Stimulated activated CD4-positive, alpha-beta T cell treated with anti-CD3 and anti-CD28 coated beads, Interleukin-15, amount 100 ng/mL, for 1 hour (primary cell): ENCODE results near the gene CDK5RAP1.
A peak's percentile ranks its signal among the peaks of the same experiment; 100 is the strongest.
"Not testable (repeated sequence)": the region's sequence is repeated elsewhere in the genome, so short reads cannot be mapped to it uniquely, and the experiment has no call there.

Experiments used
- DNase-seq, 2 donors: peaks; one replicate each; pipeline ENCODE4 v3.0.0-alpha.2; 2020; ENCODE audit warnings: low read depth in 1 of 2, low spot score in 1 of 2

The CDK5RAP1 gene

DNA sequence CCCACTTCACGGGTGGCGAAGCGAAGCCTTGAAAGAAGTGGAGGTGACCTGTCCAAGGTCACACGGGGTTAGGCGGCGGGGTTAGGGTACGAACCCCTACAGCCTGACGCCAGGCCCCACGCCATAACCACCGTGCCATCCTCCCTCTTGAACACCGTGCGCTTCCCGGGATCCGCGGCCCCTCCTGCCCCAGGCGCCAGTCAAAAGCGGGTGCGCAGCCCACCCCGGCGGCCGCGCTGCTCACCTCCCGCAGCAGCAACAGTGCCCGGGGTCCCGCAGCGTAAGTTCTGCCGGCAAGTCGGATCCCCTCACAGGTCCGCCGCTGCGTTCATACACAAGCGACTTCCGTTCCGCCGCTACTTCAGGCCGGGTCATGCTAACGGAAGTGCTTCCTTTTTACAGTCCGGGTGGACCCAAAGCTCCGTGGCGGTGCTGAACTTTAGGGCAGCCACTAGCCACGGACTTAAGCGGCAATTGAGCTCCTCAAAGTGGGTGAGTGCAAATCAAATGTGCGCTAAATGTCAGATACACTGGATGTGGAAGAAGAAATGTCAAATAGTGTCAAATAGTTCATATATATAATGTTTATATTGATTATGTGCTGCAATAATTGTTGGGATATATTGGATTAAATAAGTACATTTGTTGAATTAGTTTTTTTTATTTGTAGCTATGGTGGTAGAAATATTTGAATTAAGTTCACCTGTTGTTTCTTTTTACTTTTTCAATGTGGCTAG, at the start of gene CDK5RAP1:
CDK5RAP1 (minus strand) TSS at position 336 of the 737 bp plus-strand sequence. CDS start 4,455 bp downstream, outside the sequence.
- DNase-seq, result peak; percentile 66

DNA sequence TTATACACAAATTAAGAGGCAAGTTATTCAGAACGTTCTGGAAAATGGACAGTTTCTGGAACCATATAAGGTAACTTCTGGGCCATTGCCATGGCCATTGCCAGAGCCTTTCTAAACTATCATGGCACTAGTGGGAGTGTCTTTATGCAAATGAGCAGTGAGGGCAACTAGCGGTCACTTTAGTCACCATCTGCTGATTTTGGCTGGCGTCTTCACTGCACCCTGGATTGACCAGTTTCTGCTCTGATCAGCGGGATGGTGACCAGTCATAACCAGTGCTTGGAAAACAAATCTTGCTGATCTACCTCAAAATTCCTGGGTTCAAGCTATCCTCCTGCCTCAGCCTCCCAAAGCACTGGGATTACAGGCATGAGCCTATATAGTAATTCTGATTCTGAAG, 49.5 kb upstream of the CDK5RAP1 start:
- DNase-seq, result no peak

DNA sequence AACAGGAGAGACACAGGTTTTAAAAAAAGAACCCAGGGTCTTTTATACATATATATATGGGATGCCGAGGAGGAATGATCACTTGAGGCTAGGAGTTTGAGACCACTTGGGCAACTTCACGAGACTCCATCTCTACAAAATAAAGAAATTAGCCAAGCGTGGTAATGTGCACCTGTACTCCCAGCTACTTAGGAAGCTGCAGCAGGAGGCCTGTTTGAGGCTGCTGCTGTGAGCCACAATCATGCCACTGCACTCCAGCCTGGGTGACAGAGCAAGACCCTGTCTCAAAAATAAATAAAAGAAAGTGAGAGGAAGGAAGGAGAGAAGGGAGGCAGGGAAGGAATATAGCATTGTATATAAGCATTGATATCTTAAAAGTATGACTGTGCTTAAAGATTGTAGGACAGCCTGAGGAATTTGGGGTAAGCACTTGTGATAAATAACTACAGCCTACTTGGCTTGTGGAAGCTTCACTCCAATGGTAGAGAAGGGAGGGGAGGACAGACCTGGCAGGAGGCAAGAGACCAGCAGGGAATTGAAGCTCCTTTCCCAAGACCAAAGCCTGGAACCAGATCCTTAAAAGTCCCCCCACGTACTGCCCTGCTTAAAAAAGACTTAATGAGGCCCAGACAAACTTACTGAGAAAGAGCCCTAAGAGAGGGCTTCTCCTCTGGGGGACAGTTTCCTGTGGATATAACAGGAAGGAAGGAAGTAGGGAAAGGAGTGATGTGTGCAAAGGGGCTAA, 44.7 kb upstream of the CDK5RAP1 start:
- DNase-seq, result no peak

DNA sequence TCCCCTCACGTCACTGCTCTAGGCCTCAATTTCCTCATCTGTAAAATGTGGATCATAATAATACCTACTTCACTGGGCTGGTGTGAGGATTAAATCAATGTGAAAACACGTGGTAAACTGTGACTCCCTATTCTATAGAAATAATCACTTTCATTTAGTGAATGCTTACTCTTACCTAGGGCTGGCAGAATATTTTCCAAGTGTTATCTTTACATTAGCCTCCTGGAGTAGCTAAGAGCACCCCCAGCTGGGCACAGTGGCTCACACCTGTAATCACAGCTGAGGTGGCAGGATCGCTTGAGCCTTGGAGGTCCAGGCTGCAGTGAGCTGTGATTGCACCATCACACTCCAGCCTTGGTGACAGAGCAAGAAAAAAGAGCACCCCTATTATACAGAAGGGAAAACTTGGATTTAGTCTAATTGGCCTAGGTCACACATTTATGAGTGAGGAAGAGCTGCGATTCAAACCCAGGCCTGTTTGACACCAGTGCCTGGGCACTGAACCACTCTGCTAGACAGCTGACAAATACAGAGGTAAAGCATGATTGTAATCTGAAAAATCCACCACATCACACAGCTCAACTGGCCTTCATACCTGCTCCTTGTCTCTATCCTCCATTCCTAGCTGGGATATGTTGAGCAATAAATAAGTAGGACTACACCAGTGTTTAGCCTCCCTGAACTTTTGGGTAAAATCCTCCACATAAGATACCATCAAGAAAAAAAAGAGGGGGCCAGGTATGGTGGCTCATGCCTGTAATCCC, 43.7 kb upstream of the CDK5RAP1 start:
- no peak for DNase-seq

GRCh38 chr20:33443512-33444239, 42.4 kb upstream of the CDK5RAP1 start, which contains the start of gene SNTA1:
TSS of gene SNTA1 (minus strand) at chr20:33443763. CDS start at chr20:33443620, 143 bp downstream.
- peak; percentile 79 to 81 for DNase-seq

- peak in 1 of 2 donors; percentile 16 for DNase-seq
Observed at GRCh38 chr20:33443006-33443511, 41.7 kb upstream of the CDK5RAP1 start.

DNA sequence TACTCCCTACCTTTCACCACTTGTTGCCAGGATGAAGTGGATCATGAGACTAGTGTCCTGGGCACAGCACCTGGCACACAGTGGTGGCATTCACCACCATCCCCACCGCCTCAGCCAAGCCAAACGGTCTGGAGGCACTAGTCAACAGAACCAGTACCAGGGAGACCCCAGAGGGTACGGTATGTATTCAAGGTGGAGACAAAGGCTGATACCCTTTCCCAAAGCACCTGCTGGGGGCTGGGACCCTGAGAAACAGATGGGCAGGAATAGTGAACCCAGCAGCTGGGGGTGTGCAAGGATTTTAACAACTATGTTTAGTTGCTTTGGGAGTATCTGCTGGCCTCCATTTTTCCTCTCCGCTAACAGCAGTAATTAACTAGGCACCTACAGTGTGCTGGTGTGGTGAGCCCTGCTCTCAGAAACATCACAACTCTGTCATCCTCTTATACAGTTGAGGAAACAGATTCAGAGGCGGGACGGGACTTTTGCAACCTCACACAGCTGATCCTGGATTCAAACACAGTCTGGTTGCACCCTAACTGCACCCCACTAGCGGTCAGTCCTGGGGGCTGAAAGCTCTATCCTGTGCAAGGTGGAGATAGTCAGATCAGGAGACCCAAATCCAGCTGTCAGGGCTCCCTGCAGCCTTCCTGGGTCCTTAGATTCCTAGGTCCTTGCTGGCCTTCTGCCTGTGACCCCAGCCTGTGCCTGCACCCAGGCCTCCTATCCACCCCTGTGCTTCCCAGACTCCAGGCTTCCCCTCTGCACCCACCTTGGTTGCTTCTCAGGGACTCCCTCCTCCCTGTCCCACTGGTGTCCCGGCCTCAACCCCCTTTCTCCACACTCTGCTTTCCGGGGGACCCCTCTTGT, 41.1 kb upstream of the CDK5RAP1 start:
- no peak for DNase-seq

GRCh38 chr20:33441142-33441955, 40.0 kb upstream of the CDK5RAP1 start:
- DNase-seq, result no peak

DNA sequence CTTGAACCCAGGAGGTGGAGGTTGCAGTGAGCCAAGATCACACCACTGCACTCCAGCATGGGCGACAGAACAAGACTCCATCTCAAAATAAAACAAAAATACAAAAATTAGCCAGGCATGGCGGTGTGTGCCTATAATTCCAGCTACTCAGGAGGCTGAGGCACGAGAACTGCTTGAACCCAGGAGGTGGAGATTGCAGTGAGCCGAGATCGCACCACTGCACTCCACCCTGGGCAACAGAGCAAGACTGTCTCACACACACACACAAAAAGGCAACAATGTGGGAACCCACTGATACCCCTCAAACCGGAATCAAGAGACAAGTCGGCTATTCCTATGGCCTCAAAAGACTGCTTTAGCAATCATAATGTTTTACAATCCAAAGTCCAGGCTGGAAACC, 39.2 kb upstream of the CDK5RAP1 start:
- not testable (repeated sequence) for DNase-seq

GRCh38 chr20:33438481-33438880, 37.2 kb upstream of the CDK5RAP1 start:
- DNase-seq, result no peak

DNA sequence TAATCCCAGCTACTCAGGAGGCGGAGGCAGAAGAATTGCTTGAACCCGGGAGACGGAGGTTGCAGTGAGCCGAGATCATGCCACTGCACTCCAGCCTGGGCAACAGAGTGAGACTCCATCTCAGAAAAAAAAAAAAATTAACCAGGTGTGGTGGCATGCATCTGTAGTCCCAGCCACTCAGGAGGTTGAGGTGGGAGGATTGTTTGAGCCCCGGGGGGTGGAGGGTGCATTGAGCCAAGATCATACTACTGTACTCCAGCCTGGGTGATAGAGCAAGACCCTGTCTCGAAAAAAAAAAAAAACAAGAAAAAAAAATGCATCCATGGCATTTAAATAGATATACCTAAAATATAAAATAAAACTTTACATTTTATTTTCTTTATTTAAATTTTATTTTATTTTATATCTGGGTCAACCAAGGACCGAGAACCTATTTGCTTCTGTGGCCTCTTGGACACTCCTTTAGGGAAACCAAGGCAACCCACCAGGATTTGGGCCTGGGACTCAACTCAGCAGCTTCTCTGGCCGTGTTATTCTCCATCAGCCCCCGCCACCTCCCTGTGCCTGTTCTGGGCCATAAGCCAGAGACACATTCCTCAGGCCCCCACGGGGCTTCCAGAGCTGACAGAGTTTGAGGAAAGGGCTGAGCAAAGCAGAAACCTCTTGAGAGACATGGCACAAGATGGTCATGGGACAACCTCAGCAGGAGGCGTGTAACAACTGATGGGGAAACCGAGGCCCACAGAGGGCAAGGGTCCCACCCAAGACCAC, 36.0 kb upstream of the CDK5RAP1 start:
- no peak for DNase-seq

DNA sequence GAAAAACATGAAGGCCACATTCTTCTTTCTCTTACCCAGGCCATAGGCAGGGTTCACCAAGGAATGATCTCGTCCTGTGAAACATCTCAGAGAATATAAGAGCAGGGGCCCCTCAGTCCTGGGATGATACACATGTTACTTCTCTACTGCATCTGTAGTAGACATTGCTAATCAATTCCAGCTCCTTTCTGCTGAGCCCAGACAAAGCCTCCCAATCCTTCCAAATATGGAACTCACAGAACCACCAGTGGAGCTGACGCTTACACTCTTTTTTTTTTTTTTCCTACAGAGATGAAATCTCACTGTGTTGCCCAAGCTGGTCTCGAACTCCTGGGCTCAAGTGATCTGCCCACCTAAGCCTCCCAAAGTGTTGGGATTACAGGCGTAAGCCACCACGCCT, 33.1 kb upstream of the CDK5RAP1 start:
- no peak for DNase-seq

DNA sequence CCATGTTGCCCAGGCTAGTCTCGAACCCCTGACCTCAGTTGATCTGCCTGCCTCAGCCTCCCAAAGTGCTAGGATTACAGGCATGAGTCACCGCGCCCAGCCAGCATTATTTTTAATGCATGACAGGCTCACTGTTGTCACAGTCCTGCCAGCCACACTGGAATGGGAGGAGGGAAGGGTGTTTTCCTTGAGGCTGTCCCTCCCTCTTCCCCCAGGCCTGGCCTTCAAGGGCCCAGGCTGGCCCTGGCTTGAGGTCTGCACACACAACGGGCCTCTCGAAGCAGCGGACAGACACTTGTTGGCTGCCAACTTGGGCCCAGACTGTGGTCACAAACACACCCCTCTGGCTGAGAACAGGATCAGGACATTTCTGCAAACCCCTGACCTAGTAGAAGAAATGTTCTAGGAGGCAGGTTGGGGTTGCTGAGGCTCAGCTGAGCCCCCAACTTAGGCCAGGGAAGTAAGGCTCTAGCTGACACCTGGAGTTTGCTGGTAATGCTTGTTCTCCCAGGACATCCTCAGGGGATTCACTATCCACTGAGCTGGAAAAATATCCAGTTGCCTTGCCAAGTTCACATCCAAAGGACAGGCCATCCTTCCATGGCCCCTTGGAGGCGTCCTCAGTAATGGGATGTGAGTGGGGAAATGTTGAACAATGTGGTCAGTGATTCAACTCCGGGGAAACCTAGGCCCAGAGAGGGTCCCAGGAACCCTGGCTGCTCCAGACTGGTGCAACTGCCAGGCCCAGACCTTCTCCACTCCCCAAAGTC, 32.3 kb upstream of the CDK5RAP1 start:
- DNase-seq, result no peak

GRCh38 chr20:33431797-33432381, 30.6 kb upstream of the CDK5RAP1 start:
- no peak for DNase-seq

GRCh38 chr20:33423875-33424274, 22.6 kb upstream of the CDK5RAP1 start:
- DNase-seq, result not testable (repeated sequence)

GRCh38 chr20:33423141-33423834, 22.0 kb upstream of the CDK5RAP1 start:
- no peak for DNase-seq
